HG03108 (cell line): ENCODE data around the gene LSP1.

ENCODE experiments used
- ATAC-seq: cut with Tn5 transposase; IDR thresholded peaks from one replicate; pipeline ENCODE4 v1.9.1; 2021; ENCODE audit warnings: moderate library complexity; ENCODE audit not compliant: unreplicated experiment

The LSP1 gene

DNA sequence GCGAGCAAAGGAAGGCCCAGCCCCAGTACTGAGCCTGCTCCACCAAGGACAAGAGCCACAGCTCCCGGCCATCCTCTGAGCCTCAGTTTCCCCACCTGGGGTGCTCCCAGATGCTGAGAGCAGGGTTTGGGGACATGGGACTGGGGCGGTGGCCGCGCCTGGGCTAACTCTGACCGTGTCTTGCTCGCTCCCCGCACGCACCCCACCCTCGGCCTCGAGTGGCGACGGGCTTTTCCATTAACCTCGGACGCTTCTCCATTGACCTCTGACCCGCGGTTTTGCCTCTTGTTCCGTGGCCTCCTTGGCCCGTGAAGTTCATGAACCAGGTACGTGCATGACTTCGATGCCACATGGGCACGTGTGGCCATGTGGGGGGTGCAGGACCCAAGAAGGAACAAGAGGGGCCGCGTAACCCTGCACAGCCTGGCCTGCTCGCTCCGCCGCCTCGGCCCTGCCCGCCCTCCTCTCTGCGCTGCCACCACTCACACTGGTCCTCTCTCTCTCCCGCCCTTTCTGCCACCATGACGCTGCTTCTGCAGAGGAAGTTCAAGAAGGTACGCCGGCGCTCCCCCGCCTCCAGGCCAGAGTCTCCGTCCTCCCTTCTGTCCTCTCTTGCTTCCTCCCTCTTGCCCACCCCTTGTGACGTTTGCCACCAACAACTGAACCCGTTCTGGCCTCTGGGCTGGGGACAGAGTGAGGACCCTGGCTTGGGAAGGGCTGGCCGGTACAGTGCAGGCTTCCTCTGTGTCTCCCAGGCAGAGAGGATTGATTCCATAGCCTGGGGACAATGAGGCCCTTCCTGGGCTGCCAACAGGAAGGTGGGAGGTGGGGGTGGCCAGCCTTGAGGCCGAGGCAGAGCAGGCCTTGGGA lies 73.5 kb downstream of the LSP1 start:
- ATAC-seq: no peak

DNA sequence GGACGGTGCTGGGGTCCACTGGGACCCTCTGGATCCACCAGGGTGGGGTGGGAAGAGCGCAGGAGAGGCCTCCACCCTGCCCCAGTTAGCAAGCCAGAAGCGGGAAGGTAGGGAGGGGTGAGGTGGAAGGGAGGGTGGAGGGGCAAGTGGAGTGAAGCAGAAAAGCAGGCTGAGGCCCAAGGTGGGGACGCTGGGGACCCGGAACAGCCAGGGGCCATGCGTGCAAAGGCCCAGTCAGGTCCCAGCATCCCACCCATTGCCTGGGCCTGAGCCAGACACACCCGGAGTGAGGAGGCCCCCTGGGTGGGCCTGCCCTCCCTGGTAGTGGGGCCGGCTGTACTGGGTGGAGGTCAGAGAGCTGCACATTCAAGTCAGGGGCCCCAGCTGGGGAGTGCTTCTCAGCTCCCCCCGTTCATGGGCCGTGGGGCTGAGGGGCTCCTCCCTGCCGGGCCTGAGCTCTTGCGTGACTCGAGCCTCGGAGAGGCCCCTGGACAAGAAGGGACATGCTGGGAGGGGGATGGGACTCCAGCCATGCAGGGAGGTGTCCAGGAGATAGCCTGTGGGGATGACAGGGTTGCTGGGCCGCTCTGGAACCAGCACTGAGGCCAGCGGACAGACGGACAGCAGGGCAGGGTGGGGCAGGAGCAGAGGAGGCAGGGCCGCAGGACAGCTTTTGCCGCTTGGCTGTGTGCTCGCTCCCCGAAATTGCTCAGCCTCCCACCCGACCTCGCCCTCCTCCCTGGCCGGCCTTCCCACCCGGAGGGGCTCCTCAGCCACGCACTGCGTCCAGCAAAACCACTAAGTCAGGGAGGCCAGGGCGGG lies 74.4 kb downstream of the LSP1 start:
- no peak for ATAC-seq

DNA sequence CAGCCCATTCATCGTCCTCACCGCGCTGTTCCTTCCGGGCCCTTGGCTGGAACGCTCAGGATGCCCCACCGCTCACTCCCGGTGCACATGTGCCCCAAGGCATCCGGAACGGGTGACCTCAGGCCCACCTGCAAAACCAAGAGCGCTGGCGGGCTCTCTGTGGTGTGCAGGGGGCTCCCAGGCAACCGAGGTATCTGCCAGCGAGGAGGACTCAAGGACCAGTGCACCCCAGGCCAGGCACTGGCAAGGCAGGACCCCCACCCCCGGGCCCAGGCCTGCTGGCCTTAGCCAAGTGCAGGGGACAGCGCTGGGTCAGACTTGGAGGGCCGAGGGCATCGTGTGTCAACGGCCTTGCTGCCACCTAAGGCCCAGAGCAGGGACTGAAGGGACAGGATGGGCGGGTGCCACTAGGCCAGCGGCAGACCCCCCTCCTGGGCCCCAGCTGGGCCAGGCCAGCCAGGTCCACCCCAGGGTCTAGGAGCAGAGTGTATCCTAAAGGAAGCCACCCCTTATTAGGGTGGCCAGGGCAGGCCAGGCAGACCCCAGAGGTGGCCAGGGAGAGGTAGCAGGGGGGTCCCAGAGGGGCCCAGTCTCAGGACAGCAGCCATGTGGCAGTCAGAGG lies 75.1 kb downstream of the LSP1 start:
- ATAC-seq: no peak

DNA sequence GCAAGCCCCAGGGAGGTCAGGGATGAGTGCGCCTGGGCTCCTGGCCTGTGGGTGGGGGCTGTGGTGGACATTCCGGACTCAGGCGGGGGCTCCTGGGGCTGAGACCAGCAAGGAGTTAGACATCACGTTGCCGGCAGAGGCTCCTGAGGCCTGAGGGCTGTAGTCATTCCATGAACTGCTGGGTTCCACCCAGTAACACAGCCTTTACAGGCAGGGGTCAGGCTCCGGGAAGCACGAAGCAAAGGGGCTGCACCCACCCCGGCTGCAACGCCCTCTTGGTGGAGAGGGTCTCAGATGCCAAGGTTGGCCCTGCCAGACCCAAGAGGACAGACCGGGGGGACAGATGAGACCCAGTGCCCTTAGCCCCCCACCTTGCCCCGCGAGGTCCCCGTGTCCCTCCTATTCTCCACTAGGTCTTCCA lies 75.6 kb downstream of the LSP1 start:
- ATAC-seq: no peak

DNA sequence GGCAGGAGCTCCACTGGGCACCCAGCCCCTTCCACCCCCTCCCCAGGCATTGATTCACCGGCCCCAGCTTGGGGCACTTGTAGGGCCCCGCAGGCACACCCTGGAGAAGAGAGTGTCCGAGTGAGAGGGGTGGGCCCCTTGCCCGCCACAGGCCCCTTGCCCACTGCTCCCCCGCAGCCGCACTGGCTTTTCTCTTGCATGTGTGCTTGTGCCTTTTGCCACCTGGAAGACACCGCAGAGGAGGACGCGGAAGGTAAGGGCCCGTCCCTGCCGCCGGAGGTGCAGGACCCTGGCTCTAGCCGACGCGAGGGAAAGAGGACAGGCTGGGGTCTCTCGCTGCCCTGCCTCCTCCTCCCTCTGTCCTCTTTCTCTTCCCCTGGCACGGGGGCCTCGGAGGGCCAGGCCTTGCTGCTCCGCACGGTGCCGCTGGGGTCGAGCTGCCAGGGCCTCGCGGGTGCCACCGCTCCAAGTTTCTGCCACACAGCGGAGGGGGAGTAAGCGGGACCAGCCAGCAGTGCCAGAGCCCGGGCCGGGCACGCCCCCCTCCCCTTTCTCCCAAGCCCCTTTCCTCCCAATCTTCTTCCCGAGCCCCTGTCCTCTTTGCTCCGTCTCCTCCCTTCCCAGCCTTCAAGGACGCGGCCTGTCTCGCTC lies 76.1 kb downstream of the LSP1 start:
- no peak for ATAC-seq

DNA sequence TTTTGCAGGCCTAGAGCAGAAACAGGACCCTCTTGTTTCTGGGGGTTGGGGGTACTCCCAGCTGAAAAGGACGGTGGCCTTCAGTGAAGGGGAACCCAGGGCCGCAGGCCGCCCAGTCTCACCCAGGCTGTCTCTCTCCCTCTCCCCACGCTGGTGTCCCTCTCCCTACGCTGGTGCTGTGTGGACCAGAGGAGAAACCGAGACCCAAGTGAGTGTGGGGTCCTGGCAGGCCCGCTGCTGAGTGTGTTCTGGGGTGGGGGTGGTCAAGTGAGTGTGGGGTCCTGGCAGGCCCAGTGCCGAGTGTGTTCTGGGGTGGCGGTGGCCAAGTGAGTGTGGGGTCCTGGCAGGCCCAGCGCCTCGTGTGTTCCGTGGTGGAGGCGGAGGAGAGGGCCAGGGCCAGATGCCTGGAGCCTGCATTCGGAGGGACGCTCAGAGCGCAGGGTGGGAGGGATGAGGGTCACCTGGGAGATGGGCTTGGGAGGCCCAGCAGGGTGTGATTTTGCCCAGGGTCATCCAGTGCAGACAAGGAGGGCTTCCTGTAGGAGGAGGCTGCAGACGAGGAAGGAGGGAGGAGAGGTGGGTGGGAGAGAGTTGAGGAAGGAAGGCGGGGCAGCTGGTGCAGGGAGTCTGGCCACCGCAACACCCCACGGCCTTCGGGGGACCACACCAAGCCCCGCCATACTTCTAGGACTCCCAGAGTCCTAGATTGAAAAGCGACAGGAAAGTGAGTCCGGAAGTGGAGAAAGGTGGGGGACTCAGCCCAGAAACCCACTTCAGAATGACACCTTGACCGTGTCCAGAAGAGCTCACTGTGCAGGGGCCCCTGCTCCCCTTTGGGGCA lies 77.0 kb downstream of the LSP1 start:
- ATAC-seq: no peak

DNA sequence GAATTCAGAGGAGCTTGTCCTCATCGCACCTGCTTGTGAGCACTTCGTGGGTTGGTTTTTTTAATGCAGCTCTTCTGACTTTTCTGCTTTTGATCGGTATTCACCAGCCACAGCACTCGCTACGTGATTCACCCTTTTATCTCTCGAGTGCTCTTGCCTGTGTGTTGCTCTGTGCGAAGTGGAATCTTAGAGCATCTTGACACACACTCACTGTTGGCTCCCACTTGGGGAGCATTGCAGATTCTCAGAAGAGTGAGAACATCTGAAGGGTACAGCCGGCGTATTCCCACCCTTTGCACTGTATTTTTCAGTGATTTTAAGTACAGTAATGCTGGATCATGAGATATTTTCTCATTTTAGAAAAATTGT lies 77.6 kb downstream of the LSP1 start:
- ATAC-seq: no peak

DNA sequence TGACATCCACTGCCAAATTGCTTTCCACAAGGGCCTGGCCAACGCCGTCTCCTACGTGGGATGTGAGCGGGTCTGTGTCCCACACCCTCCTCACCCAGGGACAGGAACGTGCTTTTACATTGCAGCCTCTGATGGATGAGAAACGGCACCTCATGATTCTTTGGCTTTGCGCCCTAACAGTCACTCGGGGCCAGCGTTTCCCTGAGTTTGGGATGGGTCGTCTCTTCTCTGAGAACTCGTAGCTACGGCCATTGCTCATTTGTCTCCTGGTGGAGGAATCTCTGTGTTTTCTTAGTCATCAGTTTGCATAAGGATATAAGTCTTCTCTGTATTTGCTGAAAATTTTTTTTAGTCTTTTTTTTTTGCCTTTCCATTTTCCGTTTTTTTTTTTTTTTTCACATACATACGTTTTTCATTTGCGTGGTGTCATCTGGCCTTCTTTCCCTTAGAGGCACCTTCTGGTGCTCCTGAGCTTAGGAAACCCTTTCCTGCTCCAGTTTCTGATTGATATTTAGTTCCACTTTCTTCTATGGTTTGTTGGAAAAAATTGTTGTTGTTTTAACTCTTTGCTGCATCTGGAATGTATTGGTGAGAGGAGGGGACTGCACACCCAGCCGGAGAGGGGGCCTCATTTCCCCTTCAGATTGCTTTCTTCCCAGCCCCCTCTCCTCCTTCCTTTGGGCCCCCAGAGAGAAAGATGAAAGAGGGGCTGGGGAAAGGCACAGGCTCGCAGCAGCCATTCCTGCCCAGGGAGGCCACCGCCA lies 78.6 kb downstream of the LSP1 start:
- ATAC-seq: no peak

DNA sequence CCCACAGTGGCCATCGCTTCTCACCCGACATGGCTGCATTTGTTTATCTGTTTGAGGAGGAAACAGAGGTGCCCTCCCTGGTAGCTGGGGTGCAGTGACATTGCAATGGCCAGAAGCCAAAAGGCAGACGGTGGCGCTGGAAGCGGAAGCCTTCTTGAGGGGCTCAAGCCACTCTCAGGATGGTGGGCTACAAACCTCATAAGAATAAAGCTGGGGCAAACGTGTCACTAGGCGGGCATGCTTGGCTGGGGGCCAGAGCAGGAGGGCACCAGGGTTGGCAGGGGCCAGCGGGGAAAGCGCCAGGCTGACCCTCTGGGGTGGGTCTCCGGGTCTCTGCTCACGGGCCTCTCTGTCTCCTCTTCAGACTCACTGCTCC lies 79.2 kb downstream of the LSP1 start:
- no peak for ATAC-seq

DNA sequence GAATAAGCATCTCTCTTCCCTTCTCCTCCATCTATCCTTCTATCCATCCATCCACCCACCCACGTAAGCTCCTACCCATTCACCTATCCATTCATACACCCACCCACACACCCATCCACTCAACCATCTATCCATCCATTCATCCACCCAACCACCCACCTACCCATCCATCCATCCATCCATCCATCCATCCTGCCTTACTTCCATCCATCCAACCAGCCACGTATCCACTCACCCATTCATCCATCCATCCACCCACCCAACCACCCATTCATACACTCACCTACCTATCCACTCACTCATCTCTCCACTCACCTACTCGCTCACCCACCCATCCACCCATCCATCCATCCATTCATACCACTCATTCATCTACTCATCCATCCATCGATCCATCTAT lies 79.8 kb downstream of the LSP1 start:
- no peak for ATAC-seq

DNA sequence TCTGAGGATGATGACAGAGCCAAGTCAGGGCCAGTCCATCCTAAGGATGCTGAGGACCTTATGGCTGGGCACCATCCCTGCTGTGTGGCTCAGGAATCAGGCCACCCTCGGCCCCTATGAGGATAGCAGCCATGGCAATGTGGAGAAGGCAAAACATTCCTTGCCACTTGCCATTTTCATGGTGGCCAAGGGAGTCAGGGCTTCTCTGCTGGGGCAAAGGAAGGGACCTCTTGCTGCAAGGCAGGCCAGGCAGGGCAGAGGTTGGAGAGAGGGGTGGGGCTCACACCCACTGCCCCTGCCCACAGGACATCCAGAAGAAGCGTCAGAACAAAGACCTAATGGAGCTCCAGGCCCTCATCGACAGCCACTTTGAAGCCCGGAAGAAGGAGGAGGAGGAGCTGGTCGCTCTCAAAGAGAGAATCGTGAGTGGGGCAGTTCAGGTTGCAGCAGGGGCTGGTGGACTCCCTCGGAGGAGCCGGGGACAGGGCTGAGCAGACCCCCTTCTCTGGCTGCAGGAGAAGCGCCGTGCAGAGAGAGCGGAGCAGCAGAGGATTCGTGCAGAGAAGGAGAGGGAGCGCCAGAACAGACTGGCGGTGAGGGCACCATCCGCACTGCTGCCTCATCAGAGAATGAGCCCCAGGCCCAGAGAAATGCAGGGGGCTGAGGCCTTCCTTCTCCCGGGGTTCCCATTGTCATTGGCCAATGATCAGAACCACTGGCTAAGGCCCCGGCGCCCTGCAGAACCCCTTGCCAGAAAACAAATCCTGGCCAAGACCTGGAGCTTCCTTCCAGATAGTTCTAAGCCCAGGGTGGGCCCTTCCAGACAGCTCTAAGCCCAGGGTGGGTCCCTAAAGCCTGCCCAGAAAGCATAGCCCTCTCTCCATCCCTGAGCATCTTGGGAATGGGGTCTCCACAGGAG lies 80.8 kb downstream of the LSP1 start:
- no peak for ATAC-seq

DNA sequence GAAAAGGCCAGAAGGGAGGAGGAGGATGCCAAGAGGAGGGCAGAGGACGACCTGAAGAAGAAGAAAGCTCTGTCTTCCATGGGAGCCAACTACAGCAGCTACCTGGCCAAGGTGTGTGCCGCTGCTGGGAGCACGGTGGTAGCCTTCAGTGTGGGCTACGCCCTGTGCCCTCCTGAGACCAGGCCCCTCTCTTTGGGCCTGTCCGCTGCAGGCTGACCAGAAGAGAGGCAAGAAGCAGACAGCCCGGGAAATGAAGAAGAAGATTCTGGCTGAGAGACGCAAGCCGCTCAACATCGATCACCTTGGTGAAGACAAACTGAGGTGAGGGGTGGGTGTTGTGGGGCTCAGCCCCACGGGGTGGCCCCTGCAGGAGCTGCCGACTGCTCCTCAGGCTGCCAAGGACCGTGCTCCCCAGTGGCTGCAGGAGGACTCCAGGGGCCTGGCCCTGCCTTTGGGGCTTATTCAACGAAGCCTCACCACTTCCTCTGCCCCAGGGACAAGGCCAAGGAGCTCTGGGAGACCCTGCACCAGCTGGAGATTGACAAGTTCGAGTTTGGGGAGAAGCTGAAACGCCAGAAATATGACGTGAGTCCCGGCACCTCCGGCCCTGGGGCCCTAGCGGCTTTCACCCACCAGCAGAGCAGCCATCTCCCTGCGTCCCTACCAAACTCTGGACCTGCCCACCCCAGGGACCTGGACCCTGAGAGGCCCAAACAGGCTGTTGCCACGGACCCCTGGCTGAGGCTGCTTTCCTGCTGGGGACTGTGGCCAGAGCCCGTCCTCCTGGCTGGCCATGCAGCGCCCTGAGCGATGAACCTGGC lies 81.7 kb downstream of the LSP1 start:
- no peak for ATAC-seq

DNA sequence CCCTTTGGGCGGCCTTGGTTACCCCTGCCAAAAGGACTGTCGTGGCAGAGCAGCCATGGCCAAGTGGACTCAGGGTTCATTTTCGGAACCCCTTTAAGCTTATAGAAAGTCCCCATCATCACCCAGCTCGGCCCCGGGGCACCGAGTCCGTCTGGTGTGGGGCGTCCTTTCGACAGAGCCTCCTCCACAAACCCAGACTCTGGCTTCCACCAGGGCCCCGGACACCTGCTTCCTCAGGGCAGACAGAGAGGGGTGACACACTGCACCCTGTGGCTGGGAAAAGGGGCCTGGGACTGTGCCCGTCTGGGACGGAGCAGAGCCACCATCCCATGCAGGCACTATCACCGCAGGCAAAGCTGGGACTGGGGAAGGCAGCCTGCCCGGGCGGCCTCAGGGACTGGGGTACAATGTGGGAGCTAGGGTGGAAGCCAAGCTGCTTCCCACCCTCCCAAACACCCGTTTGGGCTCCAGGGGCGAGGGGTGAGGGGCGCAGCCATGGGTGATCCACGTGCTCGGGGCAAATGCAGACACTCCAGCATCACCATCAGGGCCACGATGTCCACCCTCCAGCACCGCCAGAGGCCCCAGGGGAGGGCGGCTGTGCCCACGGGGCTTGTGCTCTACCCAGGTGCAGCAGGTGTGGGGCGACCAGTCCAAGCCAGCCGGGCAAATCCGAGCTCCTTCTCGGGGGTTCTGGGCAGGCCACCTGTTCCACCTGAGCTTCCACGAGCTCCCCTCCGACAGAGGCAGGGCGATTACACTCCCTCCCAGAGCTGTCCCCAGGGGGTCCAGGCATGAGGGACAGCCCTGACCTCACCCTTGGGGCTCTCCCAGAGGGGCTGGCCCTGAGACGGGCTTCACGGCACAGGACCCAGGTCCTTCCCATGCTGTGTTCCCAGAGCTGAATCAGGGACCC lies 82.5 kb downstream of the LSP1 start:
- no peak for ATAC-seq

DNA sequence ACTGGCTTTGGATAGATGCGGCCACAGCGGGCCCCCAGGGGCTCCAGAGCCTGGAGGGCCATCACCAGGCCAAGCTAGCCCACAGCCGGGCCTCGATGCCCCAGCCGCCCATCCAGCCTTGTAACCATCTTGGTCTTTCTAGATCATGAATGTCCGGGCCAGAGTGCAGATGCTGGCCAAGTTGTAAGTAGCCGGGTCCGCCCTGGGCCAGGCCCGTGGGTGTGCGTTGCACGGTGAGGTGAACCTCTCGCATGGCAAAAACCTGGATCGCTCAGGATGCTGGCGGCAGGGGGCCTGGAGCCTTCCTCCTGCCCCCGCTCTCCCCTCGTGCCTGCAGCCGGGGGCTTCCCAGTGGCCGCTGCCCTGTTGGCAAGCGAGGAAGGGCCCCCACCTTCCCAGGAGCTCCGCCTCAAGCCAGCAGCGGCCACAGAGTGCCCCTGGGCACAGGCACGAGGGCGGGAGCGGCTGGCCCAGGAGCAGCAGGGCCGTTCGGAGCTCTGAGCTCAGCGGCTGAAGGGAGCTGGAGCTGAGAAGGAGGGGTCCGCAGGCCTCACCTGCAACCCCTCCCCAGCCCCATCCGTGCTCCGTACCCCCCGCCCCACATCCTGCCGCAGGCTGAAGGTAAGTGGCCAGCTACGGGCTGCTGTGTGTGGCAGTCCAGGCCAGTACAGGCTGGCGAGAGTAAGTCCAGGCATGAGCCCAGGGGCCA lies 83.3 kb downstream of the LSP1 start:
- ATAC-seq: no peak

DNA sequence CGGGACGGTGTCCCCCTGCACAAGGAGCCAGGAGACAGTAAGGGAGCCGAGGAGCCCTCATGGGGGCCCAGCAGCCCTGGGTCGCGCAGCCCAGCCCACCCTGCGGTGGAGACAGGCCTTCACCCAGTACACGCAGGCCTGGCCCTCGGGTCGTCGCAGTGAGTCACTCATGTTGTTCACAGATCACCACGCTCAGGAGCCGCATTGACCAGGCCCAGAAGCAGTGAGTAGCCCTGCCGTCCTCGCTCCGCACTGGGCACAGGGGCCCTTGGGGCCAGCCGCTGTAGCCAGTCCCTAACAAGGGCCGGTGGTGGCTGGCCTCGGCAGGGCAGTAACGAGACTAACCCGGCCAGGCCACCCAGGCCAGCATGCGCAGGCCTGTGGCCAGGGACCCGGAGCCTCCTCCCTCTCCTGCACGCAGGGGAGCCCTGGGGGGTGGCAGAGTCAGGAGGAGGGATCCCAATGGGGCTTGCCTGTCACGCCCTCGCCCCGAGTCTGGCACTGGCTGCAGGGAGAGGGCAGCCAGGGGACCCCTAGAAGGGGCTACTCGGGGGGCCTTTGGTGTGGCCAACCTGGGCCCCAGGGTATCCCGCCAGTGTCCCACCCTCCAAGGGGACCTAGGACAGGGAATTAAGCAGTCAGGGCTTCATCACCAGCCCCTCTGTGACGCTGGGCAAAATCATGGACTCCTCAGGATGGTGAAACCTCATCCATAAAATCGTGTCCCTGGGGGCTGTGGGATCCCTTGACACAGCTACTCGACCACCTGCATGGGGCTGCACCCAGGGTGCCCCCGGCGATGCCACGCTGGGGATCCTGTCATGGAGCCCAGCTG lies 84.1 kb downstream of the LSP1 start:
- no peak for ATAC-seq
